NOMO-1 treated with DMSO at 0.1 percent for 48 hours (cell line): ENCODE measurements around the gene SSH3.
"Not testable (repeated sequence)": the region's sequence is repeated elsewhere in the genome, so short reads cannot be mapped to it uniquely, and the experiment has no call there.

Source experiments
- DNase-seq: peaks from one replicate; lab custom pipeline; 2025; ENCODE audit not compliant: unreplicated experiment; lab: John Stamatoyannopoulos, UW

The SSH3 gene, protein sequence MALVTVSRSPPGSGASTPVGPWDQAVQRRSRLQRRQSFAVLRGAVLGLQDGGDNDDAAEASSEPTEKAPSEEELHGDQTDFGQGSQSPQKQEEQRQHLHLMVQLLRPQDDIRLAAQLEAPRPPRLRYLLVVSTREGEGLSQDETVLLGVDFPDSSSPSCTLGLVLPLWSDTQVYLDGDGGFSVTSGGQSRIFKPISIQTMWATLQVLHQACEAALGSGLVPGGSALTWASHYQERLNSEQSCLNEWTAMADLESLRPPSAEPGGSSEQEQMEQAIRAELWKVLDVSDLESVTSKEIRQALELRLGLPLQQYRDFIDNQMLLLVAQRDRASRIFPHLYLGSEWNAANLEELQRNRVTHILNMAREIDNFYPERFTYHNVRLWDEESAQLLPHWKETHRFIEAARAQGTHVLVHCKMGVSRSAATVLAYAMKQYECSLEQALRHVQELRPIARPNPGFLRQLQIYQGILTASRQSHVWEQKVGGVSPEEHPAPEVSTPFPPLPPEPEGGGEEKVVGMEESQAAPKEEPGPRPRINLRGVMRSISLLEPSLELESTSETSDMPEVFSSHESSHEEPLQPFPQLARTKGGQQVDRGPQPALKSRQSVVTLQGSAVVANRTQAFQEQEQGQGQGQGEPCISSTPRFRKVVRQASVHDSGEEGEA

DNA sequence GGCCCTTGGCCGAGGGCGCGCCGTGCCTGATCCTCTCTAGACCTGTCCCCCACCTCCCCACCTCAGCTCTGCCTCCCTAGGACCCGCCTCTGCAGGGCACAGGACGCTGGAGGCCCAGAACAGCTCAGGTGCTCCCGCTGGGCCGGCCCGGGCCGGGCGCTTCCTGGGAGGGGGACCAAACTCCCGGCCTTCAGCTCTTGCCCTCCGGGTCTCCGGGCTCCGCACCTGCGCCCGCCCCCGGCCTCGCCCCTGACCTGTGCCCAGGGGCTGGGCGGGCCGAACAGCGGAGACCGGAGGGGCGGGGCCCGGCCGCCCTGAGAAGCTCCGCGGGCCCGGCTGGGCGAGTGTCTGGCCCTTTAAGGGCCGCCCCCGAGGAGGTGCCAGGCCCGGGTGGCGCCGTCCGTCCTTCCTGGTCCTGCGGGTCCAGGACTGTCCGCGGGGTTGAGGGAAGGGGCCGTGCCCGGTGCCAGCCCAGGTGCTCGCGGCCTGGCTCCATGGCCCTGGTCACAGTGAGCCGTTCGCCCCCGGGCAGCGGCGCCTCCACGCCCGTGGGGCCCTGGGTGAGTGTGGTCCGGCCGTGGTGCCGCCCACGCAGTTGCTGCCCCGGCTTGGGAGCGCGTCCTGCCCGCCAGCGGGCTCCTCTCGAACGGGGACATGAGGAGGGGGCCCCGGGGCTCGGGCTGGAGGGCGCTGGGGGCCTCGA is at the start of gene SSH3:
SSH3 (plus strand) TSS at position 399 of the 703 bp plus-strand sequence; CDS start at position 495, 96 bp downstream.
- DNase-seq = peak; percentile 77

DNA sequence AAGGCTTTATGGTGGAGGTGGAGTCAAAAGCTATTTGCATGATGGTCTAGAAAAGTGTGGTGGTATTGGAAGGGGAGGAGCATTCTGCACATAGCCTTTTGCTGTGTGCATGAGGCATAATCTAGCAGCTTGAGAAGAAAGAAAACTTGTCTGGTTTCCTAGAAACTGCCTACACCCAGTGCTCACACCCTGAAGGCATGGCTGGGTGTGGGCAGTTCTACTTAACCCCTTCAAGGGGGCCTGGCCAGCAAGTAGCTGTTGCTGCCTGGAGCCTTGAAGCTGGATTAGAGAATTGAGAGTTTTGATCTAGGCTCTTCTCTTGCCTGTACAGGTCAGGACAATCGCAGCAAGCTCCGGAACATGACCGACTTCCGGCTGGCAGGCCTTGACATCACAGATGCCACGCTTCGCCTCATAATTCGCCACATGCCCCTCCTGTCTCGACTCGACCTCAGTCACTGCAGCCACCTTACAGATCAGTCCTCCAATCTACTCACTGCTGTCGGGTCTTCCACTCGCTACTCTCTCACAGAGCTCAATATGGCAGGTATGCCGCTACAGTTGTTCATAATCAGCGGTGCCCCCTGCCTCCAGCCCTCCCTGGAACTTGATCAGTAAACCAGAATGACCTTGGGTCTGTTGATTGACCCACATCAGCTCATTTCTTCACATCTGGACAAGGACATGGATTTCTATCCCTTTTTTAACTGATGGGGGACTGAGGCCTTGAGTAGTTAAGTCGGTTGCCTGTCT is 49.3 kb upstream of the SSH3 start:
- no peak for DNase-seq

DNA sequence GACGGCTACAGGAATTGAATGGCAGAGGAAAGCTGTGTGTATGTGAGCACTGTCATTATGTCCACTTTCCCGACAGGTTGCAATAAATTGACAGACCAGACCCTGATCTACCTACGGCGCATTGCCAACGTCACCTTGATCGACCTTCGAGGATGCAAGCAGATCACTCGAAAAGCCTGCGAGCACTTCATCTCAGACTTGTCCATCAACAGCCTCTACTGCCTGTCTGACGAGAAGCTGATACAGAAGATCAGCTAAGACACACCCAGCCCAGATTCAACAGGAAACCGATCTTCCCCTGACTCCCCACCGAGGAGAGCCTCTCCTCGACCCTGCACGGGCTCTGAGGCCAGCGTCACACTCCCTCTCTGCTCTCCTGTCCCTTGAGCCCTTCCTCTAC is 48.5 kb upstream of the SSH3 start:
- no peak for DNase-seq

DNA sequence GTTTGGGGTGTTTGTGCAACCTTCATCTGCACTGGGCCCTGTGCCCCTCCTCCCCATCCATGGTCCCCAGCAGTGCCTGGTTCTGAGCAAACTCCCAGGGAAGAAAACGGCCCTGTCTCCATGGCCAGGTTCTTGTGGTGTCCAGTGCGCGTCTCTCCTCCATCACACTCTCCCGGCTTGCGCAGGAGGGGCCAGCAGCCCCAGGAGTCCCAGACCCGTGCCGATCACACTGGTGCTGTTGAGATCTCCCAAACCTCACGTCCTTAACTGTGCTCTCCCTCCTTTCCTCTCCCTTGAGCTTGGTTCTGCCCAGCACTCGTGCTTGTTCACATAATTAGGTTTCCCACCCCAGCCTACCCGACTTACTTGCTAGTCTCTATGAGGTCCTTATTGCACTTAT is 48.0 kb upstream of the SSH3 start:
- no peak for DNase-seq

DNA sequence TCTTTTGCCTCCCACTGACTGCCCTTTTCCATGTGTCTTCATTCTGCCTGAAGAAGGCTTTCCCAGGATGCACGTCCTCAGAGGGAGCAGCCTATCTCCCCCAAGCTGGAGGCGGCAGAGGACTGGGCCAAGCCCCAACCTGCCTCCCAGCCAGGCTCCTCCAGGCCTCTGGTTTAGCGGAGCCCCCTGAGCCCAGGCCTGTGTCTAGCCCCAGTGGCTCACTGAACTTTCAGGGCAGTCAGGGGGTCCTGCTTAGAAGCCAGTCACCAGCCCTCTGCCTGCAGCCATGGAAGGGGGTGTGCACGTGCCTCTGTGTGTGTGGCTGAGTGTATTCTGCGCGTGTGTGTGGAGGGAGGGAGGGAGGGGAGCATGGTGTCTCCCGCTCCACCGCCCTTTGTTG is 47.5 kb upstream of the SSH3 start:
- no peak for DNase-seq

DNA sequence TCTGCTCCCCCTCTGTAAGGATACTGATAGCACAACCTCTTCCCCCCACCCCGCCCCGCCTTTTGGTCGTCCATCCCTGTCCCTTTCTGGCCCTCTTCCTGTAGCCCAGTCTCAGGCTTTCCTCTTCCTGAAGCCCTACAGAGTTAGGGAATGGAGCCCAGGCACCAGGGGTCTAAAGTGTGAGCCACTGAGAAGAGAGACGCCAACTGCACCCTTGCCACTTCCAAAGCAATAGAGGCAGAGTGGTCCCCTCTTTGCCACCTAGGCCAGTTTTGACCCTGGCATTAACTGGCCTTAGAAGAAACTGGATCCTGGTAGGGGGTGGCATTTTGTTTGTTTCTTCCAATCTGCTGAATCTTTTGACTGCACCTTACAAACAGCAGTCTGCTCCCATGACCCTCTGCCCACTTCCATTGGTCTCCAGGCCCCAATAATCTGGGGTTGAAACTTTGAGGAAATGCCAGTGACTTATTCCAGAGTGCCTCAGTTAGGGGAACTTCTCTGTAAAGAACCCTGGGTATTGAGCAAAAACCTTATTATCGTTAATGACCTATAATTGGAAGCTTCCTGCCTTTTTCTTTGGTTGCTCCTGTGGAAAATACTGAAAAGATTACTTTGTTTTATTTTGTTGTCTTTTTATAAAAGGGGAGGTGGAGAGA is 46.7 kb upstream of the SSH3 start:
- DNase-seq = peak; percentile 69

DNA sequence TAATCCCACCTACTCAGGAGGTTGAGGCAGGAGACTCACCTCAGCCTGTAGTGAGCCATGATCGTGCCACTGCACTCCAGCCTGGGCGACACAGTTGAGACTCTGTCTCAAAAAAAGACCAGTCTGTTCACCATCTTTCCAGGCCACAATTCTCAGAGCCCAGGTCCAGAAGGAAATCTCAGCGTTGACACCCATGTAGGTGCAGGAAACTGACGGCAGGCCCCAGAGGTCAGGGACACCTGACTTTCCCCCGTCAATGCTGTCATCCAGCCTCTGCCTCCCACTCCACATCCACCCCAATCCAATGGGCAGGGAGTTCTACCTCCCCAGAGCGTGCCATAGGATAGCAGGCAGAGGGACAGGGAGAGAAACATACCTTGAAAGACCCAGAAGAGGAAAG is 42.9 kb upstream of the SSH3 start:
- no peak for DNase-seq

DNA sequence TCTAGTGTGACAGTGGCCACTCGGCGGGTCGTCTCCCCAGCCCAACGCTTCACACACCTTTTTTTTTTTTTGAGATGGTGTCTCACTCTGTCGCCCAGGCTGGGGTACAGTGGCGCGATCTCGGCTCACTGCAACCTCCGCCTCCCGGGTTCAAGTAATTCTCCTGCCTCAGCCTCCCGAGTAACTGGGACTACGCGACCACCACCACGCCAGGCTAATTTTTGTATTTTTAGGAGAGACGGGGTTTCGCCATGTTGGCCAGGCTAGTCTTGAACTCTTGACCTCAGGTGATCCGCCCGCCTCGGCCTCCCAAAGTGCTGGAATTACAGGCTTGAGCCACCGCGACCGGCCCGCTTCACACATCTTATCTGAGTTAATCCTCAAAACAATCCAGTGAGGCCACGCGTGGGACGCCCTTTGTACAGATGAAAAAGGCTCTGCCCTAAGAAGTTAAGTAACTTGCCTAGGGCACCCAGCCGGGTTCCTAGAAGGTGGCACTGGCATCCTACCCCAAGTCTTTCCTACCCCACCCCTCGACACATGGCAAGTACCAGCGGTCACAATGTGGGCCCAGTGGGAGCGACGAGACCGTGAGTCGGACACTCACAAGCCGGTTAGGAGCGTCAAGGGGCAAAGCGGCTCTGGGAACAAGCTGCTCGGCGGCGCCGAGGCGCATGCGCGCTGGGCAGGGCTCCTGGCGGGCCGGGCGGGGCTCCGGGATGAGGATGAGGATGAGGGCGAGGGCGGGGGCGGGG is 42.3 kb upstream of the SSH3 start:
- not testable (repeated sequence) for DNase-seq

DNA sequence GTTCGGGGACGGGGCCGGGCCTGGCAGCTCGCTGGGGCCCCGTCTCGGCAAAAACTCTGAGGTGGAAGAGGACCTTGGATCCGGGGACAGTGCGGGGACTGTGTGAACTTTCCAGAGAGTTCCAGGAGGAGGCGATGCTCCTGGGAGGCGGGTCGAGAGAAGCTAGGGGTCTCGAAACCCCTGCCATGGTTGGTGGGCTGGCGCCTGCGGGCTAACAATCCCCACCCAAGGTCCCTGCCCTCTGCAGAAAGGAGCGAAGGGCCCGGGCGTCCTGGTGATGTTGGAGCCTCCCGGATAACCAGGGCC is 41.7 kb upstream of the SSH3 start:
- DNase-seq = no peak

DNA sequence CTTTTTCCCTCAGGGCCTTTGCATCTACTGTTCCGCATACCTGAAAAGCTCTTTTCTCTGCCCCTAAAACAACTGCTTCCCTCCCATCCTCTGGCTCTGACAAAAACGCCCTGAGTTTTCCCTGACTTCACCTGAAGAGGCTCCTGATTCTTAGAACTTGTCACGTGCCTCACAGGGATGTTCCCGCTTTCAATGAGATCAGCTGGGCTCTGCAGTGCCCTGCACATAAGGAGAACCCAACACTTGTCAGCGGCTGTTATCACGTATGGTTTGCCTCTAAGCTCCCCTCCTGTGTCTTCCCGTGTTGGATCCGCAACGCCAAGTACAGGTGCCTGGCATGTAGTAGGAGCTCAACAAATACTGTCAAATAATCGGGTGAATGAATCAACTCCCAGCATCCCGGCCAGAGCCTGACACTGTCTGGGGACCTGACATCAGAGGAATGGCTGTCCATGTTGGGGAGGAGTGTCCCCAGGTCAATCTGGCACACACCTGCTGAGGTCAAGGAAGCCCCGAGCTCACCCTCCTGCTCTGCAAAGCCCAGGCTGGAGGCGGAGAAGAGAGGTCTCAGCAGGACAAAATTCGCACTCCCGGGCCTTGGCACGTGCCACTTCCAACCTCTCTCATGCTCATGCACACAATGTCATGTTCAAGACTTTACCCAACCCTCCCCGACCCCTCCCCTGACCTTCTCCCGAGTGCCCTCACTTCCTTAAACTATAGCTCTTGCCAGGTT is 41.2 kb upstream of the SSH3 start:
- DNase-seq = no peak

DNA sequence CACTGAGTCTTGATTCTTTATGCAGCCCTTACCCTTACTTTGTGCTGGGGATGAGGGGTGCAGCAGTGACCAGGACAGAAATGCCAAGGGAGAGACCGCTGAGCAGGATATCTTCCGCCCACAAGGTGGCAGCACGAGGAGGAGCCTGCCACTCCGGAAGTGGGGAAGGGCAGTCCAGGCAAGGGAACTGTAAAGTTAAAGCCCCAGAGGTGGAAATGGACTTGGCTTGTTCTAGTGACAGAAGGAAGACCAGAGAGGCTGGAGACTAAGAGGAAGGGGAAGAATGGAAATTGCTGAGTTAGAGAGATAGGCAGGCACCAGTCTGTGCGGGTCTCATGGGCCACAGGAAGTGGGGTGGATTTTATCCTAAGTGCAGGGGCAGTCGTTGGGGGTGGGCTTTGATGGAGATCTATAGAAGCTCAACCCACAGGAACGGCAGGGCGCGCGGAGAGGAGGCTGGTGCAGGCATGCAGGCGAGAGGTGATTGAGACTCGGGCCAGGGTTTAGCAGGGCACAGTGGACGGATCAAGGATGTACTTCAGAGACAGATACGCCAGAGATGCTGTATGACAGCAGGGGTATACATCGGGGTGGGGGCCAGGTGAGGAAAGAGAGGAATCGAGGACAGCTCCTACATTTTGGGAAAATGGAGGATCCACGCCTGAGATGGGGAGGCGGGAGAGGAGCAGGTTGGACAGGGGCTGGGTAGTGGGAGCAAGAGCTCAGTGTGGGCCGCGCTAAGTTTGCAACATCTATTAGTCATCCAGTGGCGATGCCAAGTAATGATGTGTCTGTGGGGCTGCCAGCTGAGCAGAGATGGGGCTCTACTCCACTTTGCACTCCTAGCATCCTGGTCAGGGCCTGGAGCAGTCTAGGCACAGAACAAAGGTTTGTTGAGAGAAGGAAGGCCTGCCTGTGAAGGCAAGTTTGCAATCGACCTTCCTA is 40.3 kb upstream of the SSH3 start:
- DNase-seq = peak; percentile 92

DNA sequence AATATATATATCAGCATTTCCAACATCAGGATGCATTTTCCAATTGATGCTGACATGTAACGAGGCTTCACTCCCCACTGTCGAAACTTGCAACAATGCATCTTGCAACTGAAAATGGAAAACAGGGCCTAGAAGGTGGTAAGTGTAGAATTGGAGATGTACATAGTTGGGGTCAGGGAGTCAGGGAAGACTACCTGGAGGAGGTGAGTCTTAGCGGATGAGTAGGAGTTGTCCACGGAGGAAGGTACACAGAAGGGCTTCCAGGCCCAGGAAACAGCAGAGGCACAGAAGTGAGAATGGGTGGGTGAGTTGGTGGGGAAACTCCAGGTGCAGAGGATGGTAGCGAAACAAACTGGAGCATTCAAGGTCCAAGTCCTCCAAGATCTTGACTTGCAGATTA is 39.1 kb upstream of the SSH3 start:
- no peak for DNase-seq

DNA sequence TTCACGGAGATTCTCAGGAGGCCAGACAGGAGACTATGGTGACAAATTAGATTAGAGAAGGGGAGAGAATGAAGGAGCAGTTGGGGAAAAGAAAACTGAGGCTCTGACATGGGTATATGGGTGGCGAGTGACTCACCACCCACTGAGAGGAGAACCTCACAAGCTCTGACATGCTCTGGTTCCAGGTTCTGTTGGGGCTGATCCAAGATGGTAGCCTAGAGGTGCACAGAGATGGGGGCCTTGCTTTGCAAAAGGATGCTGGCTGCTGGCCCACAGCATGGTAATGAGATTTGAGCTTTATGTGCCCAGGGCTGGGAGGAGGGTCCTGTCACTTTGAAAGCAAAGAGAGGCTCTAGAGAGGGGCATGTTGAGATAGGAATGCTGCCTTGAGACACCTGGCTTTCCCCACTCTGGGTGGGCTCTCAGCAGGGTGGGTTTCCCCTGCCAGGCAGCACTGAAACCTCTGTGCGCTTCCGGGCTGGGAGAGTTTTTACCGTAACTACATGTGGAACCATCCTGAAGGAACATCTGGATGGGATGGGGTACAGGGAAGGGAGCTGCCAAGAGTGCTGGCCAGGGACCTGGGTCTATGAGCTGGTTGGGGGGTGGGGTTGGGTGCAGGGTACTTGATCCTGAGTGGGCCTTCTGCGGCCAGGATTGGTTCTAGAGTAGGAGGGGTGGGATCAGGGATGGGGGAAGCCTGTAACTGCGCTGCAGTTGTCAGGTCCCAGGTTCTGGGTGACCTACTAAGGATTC is 38.3 kb upstream of the SSH3 start:
- no peak for DNase-seq

DNA sequence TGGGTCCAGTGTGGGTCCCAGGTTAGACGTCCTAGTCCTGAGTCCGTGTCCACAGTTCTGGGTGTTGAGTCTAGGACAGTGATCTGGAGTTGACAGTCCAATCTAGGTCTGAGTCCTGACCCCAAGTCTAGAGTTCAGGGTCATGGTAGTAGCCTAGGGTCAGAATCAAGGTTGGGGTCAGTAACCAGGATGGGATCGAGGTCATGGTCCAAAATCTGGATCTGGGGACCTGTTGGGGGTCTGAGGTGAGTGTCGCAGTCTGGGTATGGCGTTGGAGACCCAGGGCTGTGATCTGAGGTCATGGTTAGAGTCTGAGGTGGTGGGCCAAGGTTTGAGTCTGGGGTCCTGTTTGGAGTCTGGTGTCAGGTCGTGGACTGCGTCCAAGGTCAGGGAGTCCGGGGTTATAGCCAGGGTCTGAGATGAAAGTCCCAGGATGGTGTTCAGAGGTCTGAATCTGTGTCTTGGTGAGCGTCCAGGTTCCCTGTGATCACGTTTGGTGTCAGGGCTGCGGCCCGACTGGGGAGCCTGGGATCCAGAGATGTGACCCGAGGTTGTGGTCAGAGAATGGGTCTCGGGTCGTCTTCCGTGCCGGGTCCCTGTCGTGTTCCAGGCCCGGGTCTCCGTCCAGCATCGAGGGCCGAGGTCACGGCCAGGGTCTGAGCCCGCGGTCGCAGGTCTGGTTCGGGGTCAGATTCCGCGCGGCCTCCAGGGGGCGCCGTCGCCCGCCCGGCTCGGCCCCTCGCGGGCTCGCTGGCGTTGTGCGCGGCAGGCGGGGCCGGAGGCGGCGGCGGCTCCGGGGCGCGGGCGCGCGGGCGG is 37.5 kb upstream of the SSH3 start:
- peak; percentile 49 for DNase-seq

DNA sequence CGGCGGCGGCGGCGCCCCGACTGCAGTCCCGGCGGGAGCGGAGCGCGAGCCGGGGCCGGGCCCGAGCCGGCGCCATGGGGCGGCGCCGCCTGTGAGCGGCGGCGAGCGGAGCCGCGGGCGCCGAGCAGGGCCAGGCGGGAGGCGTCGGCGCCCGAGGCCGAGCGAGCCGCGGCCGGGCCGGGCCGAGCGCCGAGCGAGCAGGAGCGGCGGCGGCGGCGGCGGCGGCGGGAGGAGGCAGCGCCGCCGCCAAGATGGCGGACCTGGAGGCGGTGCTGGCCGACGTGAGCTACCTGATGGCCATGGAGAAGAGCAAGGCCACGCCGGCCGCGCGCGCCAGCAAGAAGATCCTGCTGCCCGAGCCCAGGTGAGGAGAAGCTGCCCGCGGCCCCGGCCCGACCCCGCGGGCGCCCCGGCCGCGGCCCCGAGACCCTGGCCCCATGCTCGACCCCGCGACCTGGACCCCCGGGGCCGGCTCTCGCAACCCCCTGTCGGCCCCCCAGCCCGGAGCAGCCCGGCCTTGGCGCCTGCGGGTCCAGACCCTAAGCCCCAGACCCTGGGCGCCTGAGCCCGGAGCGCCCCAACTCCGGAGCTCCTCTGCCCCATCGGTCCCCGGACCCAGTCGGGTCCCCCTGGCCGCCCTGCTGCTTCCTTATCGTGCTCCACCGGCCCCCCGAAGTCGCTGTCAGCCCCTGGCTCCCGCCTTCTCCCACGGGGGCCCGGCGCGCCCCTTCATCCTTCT is 36.7 kb upstream of the SSH3 start, which contains the start of gene GRK2:
GRK2 (plus strand) TSS at position 25 of the 739 bp plus-strand sequence; CDS start at position 252, 227 bp downstream.
- DNase-seq = peak; percentile 45
